Activated naive CD4-positive, alpha-beta T cell treated with anti-CD3 and anti-CD28 coated beads, Interleukin-2, amount 10 ng/mL, durations not matched to agents 7 days and 5 days (primary cell): ENCODE data around the gene LRRC75A.

Experiments
- CTCF ChIA-PET: fragments of 350-600 bp; sonication (Branson Sonifier 250); formaldehyde crosslinking; loops from one replicate; lab custom pipeline; 2021; ENCODE audit warnings: antibody characterized with exemption; lab: Charles Lee
- DNase-seq: peaks from one replicate; pipeline ENCODE4 v3.0.0-alpha.2; 2020
- H3K27ac Mint-ChIP-seq: one replicate; pipeline ENCODE4 v1.8.0; 2021; ENCODE audit warnings: mild to moderate bottlenecking, moderate library complexity, mixed read lengths
- H3K27me3 Mint-ChIP-seq: one replicate; pipeline ENCODE4 v1.8.0; 2021; ENCODE audit warnings: mild to moderate bottlenecking, mixed read lengths
- H3K36me3 Mint-ChIP-seq: one replicate; pipeline ENCODE4 v1.8.0; 2021; ENCODE audit warnings: mixed read lengths
- H3K4me1 Mint-ChIP-seq: one replicate; pipeline ENCODE4 v1.8.0; 2021; ENCODE audit warnings: mixed read lengths
- H3K4me3 Mint-ChIP-seq: one replicate; pipeline ENCODE4 v1.8.0; 2021; ENCODE audit warnings: mild to moderate bottlenecking, moderate library complexity, mixed read lengths
- H3K9me3 Mint-ChIP-seq: one replicate; pipeline ENCODE4 v1.8.0; 2021; ENCODE audit warnings: mixed read lengths

LRRC75A gene

DNA sequence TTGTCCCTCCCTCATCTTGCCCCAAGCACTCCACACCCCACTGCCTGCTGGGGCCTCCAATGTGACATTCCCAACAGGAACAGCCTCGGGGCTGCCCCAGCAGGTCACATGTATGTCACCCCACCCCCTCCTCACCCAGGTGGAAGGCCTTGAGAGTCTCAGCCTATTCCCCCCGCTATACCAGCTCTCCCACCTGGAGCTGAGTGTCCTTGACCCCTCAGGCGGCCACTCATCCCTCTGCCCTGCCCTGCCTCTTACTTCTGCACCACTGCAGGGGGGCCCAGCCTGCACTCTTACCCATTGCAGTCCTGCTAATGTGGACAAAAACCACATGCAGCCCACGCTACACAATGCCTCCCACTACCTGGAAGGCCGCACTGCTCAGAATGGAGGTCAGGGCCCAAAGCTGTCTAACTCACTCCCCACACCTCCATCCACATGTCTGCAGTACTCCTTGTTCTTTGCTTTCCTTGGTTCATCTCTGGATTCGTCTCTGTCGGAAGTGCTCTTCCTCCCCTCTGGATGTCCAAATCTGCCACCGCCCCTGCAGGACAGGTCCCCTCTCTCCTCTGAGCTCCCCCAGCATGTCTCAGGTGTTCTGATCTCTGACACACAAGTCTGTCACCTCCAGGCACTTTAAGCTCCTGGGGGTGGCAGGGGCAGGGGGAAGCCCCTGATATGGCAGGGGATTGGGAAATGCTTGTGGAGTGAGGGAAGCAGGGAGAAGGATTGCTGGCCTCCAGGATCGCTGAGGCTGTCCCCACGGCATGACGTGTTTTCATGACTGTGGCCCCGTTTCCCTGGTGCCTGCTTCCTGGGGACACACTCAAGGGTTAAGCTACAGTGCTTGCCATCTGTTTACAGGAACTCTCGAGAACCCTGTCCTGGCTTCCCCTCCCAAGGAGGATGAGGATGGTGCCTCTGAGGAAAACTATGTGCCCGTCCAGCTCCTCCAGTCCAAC lies 55.8 kb downstream of the LRRC75A start:
- Mint-ChIP-seq H3K36me3 (peaks cover 38% of the 10 kb centered on the region), H3K9me3 (no peaks in the 10 kb centered on the region), H3K4me1 (peaks cover 29% of the 10 kb centered on the region), H3K27ac (peak overlapping the region; percentile 60), H3K27me3 (no peaks in the 10 kb centered on the region), H3K4me3 (no peak overlapping the region)
- DNase-seq, result no peak
- CTCF ChIA-PET, result interaction anchor here (1.0 kb wide), 1 partner anchor 8 kb away, joined by 3 read pairs; no protein-coding TSS in a partner anchor

DNA sequence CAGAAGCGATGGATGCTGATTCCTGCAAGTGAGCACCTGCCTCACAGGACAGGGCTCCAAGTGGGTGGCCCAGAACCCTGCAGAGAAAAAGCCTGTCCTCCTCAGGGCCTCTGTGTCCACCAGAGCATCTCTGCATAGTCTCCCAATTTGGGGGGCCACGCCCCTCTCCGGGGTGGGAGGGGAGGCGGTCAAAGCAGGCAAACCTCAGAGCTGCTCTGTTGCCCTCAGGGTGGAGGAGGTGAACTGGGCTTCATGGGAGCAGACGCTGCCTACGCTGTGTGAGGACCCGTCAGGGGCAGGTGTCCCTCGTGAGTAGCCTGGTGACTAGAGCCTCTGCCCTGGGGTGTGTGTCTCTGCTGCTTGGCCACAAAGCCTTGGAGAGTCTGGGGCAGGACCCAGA lies 57.3 kb downstream of the LRRC75A start:
- Mint-ChIP-seq H3K27ac (peak overlapping the region; percentile 60), H3K4me3 (no peak overlapping the region), H3K36me3 (peaks cover 32% of the 10 kb centered on the region), H3K9me3 (no peaks in the 10 kb centered on the region), H3K4me1 (peaks cover 15% of the 10 kb centered on the region), H3K27me3 (no peaks in the 10 kb centered on the region)
- CTCF ChIA-PET, result no interaction called here
- DNase-seq, result no peak

DNA sequence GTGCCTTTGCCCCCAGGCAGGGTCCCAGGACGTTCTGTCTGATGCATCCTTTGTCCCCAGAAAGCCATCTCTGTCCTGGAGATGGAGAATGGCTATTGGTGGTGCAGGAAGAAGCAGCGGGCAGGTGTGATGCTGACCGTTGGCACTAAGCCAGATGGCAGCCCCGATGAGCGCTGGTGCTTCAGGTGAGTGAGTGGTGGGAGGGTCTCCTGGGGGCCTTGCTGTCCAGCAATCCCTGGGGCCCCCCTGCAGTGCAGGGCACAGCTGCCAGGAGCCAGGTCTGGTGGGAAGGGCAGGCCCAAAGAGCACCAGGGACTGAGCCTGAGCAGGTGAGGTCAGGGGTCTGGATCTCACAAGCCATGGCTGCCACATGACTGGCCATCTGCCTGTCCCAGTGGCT lies 58.5 kb downstream of the LRRC75A start:
- CTCF ChIA-PET, result no interaction called here

DNA sequence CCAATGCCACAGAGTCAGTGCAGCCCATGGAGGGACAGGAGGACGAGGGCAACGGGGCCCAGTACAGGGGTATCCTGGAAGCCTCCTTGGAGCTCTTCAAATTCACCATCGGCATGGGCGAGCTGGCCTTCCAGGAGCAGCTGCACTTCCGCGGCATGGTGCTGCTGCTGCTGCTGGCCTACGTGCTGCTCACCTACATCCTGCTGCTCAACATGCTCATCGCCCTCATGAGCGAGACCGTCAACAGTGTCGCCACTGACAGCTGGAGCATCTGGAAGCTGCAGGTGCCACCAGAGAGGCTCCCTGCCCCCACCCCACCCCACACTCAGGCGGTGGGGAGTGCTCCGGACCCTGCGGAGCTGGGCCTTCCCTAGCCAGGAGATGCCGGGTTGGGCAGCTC lies 60.0 kb downstream of the LRRC75A start:
- no peak overlapping the region for H3K27ac Mint-ChIP-seq
- CTCF ChIA-PET, result interaction anchor here (0.7 kb wide), 1 partner anchor 20 kb away, joined by 3 read pairs; no protein-coding TSS in a partner anchor

More for the DNA sequence above, 58.5 kb downstream of the LRRC75A start:
- H3K36me3 Mint-ChIP-seq, result peaks cover 34% of the 10 kb centered on the region
- DNase-seq, result no peak
- H3K27me3 Mint-ChIP-seq, result no peaks in the 10 kb centered on the region
- H3K27ac Mint-ChIP-seq, result no peak overlapping the region
- H3K9me3 Mint-ChIP-seq, result no peaks in the 10 kb centered on the region
- peaks cover 15% of the 10 kb centered on the region for H3K4me1 Mint-ChIP-seq
- no peak overlapping the region for H3K4me3 Mint-ChIP-seq

DNA sequence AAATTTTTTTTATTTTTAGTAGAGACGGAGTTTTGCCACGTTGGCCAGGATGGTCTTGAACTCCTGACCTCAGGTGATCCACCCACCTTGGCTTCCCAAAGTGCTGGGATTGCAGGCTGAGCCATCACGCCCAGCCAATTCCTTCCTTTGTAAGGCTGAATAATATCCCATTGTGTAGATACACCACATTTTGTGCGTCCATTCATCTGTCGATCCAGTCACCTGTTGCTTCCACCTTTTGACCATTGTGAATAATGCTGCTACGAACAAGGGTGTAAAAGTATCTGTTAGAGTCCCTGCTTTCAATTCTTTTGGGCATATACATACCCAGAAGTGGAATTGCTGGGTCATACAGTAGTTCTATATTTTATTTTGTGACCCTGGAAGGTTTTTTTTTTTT lies 61.3 kb downstream of the LRRC75A start:
- H3K36me3 Mint-ChIP-seq, result peaks cover 42% of the 10 kb centered on the region
- DNase-seq, result no peak
- CTCF ChIA-PET, result interaction anchor here (0.9 kb wide), 1 partner anchor 13 kb away, joined by 4 read pairs; no protein-coding TSS in a partner anchor
- no peak overlapping the region for H3K4me3 Mint-ChIP-seq
- H3K9me3 Mint-ChIP-seq, result no peaks in the 10 kb centered on the region
- peaks cover 4% of the 10 kb centered on the region for H3K4me1 Mint-ChIP-seq
- no peaks in the 10 kb centered on the region for H3K27me3 Mint-ChIP-seq
- H3K27ac Mint-ChIP-seq, result no peak overlapping the region

More for the DNA sequence above, 60.0 kb downstream of the LRRC75A start:
- H3K27me3 Mint-ChIP-seq, result no peaks in the 10 kb centered on the region
- H3K4me3 Mint-ChIP-seq, result no peak overlapping the region
- H3K36me3 Mint-ChIP-seq, result peaks cover 33% of the 10 kb centered on the region
- DNase-seq, result no peak
- H3K9me3 Mint-ChIP-seq, result no peaks in the 10 kb centered on the region
- H3K4me1 Mint-ChIP-seq, result peaks cover 6% of the 10 kb centered on the region

DNA sequence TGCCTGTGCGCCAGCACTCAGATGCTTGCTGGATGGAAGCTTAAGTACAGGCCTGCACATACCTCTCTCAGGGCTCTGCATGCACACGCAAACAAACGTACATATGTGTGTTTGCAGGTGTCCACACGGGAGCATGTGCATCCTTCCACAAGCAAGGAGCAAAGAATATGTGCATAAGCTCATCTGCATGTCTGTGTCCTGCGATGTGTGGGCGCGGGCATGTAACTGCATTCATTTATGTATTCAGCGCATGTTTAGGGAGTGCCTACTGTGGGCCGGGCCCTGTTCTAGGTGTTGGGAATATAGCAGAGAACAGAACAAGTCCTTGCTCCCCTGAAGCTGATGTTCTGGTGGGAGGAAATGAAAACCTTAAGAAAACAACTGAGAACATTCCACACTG lies 62.9 kb downstream of the LRRC75A start:
- Mint-ChIP-seq H3K4me3 (no peak overlapping the region), H3K9me3 (no peaks in the 10 kb centered on the region), H3K36me3 (peaks cover 46% of the 10 kb centered on the region), H3K4me1 (no peaks in the 10 kb centered on the region), H3K27me3 (no peaks in the 10 kb centered on the region), H3K27ac (no peak overlapping the region)
- no peak for DNase-seq
- CTCF ChIA-PET, result interaction anchor here (0.7 to 1.8 kb wide), 4 partner anchors 10 to 94 kb away, joined by 3 to 6 read pairs (median 5); no protein-coding TSS in a partner anchor

DNA sequence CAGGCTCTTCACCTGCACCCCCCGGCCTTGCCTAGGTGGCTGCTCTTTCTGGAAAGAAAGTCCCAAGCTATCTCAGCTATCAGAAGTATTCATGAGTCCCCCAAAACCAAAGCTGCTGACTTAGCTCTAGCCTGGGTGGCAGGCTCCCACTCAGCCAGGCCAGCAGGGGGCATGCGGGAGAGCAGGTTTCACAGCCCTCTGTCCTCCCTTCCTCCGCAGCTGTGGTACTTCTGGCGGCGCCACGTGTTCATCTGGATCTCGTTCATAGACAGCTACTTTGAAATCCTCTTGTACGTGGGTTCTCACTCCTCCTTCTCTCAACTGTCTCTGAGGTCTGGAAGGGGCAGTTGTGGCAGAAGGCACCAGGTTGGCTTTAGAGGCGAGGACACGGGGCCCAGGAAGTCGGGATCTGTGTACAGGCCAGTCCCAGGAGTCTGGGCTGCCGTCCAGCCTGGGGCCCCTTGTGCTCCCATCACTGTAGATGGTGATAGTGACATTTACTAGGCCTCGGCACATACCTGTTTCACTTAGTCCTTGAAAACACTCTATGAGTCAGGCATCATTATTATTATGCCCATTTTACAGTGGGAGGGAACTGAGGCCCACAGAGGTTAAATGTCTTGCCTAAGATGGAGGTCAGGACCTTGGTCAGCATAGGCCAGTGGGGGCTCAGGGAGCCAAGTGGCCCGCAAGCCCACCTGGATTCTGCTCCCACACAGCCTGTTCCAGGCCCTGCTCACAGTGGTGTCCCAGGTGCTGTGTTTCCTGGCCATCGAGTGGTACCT lies 63.7 kb downstream of the LRRC75A start:
- Mint-ChIP-seq H3K27ac (no peak overlapping the region), H3K4me1 (no peaks in the 10 kb centered on the region), H3K27me3 (no peaks in the 10 kb centered on the region), H3K4me3 (no peak overlapping the region), H3K9me3 (no peaks in the 10 kb centered on the region), H3K36me3 (peaks cover 45% of the 10 kb centered on the region)
- peak; percentile 62 for DNase-seq
- CTCF ChIA-PET, result interaction anchor here (0.6 to 2.1 kb wide), 11 partner anchors 8 to 643 kb away, joined by 3 to 9 read pairs (median 4); no protein-coding TSS in a partner anchor

DNA sequence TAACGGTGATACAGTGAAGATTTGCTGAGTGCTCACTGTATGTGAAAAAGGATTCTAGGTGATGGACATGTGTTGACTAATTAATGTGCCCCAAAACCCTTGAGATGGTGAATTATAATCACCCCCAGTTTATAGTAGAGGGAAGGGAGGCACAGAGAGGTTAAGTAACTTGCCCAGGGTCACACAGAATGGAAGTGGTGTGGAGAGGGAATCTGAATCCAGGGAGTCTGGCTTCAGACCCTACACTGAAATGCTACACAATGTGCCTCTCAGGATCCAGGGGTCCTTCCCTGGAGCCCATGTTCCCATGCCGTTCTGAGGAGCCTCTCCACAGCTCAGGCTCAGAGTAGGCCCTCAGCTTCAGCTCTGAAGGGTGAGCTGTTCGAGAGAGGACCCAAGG lies 65.0 kb downstream of the LRRC75A start:
- Mint-ChIP-seq H3K27ac (no peak overlapping the region), H3K27me3 (no peaks in the 10 kb centered on the region), H3K4me3 (no peak overlapping the region), H3K4me1 (peaks cover 2% of the 10 kb centered on the region), H3K9me3 (no peaks in the 10 kb centered on the region), H3K36me3 (peaks cover 51% of the 10 kb centered on the region)
- CTCF ChIA-PET, result interaction anchor here (1.1 to 2.1 kb wide), 6 partner anchors 9 to 63 kb away, joined by 3 to 9 read pairs (median 6); no protein-coding TSS in a partner anchor
- no peak for DNase-seq

DNA sequence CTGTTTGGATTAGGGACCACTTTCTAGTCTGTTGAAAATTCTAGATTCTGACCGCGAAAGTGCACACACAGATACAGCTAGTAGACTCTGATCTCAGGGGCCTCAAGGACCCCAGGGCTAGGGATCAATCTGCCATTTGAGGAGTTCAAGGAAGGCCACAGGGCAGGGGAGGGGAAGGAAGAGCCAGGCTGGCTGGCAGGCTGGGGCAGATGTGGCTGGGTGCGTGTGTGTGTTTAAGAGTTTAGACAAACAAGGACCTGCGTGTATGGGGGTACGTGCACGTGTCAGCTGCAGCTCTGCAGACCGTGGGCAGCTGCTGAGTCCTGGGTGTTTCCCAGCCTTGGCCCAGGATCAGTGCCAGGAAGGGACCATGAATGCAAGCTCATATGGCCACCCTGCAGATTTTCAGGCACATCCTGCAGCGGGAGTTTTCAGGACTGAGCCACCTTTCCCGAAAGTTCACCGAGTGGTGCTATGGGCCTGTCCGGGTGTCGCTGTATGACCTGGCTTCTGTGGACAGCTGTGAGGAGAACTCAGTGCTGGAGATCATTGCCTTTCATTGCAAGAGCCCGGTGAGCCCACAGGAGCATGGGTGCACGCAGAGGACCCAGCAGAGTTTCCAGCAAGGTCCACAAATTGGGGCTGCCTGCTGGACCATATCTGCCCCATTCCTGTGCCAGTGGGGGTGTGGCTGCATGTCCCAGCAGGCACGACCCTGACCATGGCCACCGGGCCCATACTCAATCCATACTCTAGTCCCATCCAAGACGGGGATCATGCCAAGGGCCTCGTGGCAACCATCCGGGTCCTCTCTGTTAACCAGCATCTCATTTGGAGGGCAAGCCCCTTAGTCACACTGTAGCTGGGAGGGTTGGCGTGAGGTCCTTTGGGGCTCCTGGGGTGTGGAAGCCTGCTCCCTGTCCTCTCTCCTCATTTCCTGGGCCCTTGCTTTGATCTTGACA lies 66.0 kb downstream of the LRRC75A start:
- H3K36me3 Mint-ChIP-seq, result peaks cover 53% of the 10 kb centered on the region
- no peak overlapping the region for H3K4me3 Mint-ChIP-seq
- CTCF ChIA-PET, result interaction anchor here (0.6 to 2.1 kb wide), 3 partner anchors 10 to 89 kb away, joined by 3 to 9 read pairs (median 3); no protein-coding TSS in a partner anchor
- no peak overlapping the region for H3K27ac Mint-ChIP-seq
- no peaks in the 10 kb centered on the region for H3K9me3 Mint-ChIP-seq
- DNase-seq, result no peak
- no peaks in the 10 kb centered on the region for H3K27me3 Mint-ChIP-seq
- H3K4me1 Mint-ChIP-seq, result peaks cover 5% of the 10 kb centered on the region

DNA sequence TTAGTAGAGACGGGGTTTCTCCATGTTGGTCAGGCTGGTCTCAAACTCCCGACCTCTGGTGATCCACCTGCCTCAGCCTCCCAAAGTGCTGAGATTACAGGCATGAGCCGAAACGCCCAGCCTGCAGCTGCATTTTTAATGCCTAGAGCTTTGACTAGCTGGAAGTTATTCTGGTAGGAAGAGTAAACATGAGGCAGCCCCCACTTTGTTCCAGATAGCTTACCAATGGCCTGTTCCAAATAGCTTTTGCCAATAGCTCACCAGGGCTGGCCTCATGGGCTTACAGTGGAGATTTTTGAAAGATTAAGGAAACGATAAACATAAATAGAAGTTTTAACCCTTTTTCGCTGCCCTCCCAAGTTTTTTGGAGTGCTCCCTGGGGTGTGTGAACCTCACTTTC lies 66.8 kb downstream of the LRRC75A start:
- DNase-seq, result no peak

DNA sequence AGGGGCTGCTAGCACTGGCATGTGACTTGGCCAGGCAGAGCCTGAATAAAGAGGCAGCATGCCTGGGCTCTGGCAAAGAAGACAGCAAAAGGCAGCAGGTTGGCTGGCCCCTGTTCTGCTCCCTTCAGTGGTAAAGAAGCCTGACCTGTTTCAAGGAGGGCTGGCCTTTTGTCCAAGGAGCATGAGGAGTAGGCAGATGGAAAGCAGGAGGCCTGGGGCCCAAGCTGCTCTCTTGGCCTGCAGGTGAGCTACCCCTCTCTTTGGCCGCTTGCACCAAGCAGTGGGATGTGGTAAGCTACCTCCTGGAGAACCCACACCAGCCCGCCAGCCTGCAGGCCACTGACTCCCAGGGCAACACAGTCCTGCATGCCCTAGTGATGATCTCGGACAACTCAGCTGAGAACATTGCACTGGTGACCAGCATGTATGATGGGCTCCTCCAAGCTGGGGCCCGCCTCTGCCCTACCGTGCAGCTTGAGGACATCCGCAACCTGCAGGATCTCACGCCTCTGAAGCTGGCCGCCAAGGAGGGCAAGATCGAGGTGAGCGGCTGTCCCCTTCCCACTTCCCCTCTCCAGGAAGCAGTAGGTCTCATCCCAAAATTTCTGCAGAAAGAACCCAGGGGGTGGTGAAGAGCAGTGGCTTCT lies 68.6 kb downstream of the LRRC75A start:
- Mint-ChIP-seq H3K27me3 (no peaks in the 10 kb centered on the region), H3K4me3 (no peak overlapping the region), H3K27ac (peak overlapping the region; percentile 19), H3K4me1 (peaks cover 26% of the 10 kb centered on the region), H3K36me3 (peaks cover 61% of the 10 kb centered on the region), H3K9me3 (no peaks in the 10 kb centered on the region)
- no peak for DNase-seq
- CTCF ChIA-PET, result interaction anchor here (0.7 to 1.7 kb wide), 2 partner anchors 8 to 38 kb away, joined by 3 to 6 read pairs; partner anchors contain the start of gene TRPV2

More for the DNA sequence above, 66.8 kb downstream of the LRRC75A start:
- Mint-ChIP-seq H3K27me3 (no peaks in the 10 kb centered on the region), H3K4me3 (no peak overlapping the region), H3K27ac (no peak overlapping the region), H3K9me3 (no peaks in the 10 kb centered on the region), H3K36me3 (peaks cover 52% of the 10 kb centered on the region), H3K4me1 (peaks cover 13% of the 10 kb centered on the region)
- CTCF ChIA-PET, result interaction anchor here (0.6 to 1.1 kb wide), 2 partner anchors 9 to 88 kb away, joined by 3 read pairs; no protein-coding TSS in a partner anchor

DNA sequence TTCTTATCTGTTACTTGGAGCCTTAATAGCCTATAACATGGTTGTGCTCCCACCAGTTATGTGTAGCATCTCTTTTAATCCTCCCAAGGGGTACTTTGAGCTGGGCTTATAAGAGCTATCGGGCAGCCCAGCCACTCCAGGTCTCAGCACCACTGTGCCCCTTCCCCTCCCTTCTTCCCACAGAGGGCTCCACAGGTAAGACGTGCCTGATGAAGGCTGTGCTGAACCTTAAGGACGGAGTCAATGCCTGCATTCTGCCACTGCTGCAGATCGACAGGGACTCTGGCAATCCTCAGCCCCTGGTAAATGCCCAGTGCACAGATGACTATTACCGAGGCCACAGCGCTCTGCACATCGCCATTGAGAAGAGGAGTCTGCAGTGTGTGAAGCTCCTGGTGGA lies 69.6 kb downstream of the LRRC75A start:
- CTCF ChIA-PET, result no interaction called here
- no peak overlapping the region for H3K27ac Mint-ChIP-seq
- H3K36me3 Mint-ChIP-seq, result peaks cover 62% of the 10 kb centered on the region

DNA sequence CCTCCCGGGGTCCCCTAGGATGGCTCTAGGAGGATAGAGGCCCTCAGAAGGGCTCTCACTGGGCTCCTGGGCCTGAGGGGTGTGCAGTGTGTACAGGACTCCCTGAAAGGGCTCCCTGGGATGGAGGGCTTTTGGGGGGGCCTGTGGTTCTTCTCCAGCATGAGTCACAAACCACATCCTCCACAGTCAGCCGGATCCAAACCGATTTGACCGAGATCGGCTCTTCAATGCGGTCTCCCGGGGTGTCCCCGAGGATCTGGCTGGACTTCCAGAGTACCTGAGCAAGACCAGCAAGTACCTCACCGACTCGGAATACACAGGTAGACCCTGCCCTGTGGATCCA lies 72.1 kb downstream of the LRRC75A start:
- CTCF ChIA-PET, result no interaction called here
- Mint-ChIP-seq H3K4me1 (peaks cover 48% of the 10 kb centered on the region), H3K36me3 (peaks cover 50% of the 10 kb centered on the region), H3K9me3 (no peaks in the 10 kb centered on the region), H3K27me3 (no peaks in the 10 kb centered on the region), H3K27ac (no peak overlapping the region), H3K4me3 (no peak overlapping the region)
- DNase-seq, result peak; percentile 34

More for the DNA sequence above, 69.6 kb downstream of the LRRC75A start:
- no peak for DNase-seq
- no peaks in the 10 kb centered on the region for H3K9me3 Mint-ChIP-seq
- H3K4me1 Mint-ChIP-seq, result peaks cover 33% of the 10 kb centered on the region
- no peak overlapping the region for H3K4me3 Mint-ChIP-seq
- no peaks in the 10 kb centered on the region for H3K27me3 Mint-ChIP-seq
